ENCODE measurements around the gene CXCL6.

- TF ChIP-seq ELF1 (IDR thresholded peaks at IDR 0.05; ENCODE audit: borderline replicate concordance, low read depth) (no peak), CTCF (IDR thresholded peaks at IDR 0.05 in 2 of 3, conservative IDR thresholded peaks at IDR 0.05 in 1 of 3; ENCODE audit: borderline replicate concordance in 1 of 3, insufficient read depth in 1 of 3, low read depth in 2 of 3, low read length in 2 of 3) (no peak), POLR2A (IDR thresholded peaks at IDR 0.05; ENCODE audit: borderline replicate concordance, extremely low read depth, insufficient read depth, insufficient read length) (no peak), EZH2 (IDR thresholded peaks at IDR 0.05) (no peak)
- TF ChIP-seq, protein P1, sequence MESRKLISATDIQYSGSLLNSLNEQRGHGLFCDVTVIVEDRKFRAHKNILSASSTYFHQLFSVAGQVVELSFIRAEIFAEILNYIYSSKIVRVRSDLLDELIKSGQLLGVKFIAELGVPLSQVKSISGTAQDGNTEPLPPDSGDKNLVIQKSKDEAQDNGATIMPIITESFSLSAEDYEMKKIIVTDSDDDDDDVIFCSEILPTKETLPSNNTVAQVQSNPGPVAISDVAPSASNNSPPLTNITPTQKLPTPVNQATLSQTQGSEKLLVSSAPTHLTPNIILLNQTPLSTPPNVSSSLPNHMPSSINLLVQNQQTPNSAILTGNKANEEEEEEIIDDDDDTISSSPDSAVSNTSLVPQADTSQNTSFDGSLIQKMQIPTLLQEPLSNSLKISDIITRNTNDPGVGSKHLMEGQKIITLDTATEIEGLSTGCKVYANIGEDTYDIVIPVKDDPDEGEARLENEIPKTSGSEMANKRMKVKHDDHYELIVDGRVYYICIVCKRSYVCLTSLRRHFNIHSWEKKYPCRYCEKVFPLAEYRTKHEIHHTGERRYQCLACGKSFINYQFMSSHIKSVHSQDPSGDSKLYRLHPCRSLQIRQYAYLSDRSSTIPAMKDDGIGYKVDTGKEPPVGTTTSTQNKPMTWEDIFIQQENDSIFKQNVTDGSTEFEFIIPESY (IDR thresholded peaks at IDR 0.05; ENCODE audit: extremely low read depth, insufficient replicate concordance, low read length), result no peak
These were observed 37.9 kb downstream of the CXCL6 start for GRCh38 chr4:73874386-73874785.

Measured in HCT116 (cell line).